GM18907 (cell line): ENCODE measurements around the gene ANLN.

Source experiments
- ATAC-seq: cut with Tn5 transposase; IDR thresholded peaks from one replicate; pipeline ENCODE4 v1.9.1; 2021; ENCODE audit warnings: mild to moderate bottlenecking, moderate library complexity; ENCODE audit not compliant: unreplicated experiment

Gene ANLN

GRCh38 chr7:36409180-36409579 is 19.5 kb downstream of the ANLN start:
- ATAC-seq: no peak

DNA sequence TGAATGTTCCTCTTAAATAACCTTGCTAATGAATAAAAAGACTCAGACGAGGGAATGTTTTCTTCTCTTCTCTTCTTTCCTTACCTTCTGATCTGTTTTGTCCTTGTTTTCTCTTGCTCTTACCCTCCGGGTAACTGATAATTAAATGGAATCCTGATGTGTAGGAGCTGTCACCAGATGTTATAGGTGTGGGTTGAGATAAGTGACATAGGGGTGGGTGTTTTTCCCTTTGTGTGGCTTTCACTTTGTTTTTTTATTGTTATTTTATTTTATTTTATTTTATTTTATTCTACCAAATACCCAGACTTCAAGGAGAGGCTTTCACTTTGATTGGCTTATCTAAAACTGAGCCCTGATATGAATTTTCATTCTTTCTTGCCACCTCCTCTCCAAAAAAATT is 25.5 kb downstream of the ANLN start:
- no peak for ATAC-seq

DNA sequence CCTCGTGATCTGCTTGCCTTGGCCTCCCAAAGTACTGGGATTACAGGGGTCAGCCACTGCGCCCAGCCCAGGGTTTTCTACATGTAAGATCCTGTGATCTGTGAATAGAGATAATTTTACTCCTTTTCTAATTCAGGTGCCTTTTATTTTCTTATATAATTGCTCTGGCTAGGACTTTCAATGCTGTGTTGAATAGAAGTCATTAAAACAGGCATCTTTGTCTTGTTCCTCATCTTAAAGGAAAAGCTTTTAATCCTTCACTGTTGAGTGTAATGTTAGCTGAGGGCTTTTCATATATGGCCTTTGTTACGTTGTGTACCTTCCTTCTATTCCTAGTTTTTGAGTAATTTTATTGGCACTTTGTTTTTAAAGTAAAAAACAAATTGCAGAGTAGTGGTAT is 26.6 kb downstream of the ANLN start:
- no peak for ATAC-seq

DNA sequence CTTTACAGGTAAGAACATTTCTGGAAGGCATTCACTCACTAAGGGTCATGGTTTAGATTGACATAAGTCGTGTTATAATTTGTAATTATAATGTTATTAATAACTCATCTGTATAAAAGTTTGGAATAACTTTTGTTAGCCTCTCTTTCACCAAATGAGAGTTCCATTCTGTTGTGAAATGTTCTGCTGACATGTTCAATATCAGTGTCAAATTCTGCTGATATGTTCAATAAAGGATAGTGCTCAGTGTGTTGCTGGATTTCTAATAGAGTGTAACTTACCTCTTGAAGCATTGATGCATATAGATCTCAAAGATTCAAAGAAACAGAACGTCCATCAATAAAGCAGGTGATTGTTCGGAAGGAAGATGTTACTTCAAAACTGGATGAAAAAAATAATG is 30.6 kb downstream of the ANLN start:
- ATAC-seq: no peak

GRCh38 chr7:36422072-36422471 is 32.4 kb downstream of the ANLN start:
- ATAC-seq: no peak

GRCh38 chr7:36423633-36424032 is 34.0 kb downstream of the ANLN start:
- ATAC-seq: no peak

DNA sequence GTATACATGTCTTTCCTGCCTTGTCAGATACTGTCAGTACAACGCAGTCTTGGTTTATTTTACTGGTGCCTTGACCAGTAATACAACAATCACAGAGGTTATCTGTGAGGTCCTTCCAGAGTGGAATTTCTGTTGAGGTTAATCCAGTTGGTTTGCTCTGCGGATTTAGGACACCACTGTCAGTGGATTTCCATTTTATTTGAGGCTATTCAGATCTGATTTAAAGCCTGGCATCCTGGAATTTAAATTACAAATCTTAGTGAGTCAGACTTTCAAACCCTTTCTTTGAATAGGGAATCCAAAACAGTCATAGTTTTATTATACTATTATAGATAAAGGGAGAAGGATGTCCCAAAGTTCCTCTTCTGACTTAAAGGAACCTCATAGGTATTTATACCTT is 40.5 kb downstream of the ANLN start:
- ATAC-seq: no peak

GRCh38 chr7:36430881-36431280 is 41.2 kb downstream of the ANLN start:
- ATAC-seq: no peak

- no peak for ATAC-seq
Measured at GRCh38 chr7:36438211-36438610, 48.5 kb downstream of the ANLN start.

- no peak for ATAC-seq
Measured at GRCh38 chr7:36439624-36440023, 50.0 kb downstream of the ANLN start.

- ATAC-seq: no peak
Measured at GRCh38 chr7:36440880-36441279, 51.2 kb downstream of the ANLN start.

DNA sequence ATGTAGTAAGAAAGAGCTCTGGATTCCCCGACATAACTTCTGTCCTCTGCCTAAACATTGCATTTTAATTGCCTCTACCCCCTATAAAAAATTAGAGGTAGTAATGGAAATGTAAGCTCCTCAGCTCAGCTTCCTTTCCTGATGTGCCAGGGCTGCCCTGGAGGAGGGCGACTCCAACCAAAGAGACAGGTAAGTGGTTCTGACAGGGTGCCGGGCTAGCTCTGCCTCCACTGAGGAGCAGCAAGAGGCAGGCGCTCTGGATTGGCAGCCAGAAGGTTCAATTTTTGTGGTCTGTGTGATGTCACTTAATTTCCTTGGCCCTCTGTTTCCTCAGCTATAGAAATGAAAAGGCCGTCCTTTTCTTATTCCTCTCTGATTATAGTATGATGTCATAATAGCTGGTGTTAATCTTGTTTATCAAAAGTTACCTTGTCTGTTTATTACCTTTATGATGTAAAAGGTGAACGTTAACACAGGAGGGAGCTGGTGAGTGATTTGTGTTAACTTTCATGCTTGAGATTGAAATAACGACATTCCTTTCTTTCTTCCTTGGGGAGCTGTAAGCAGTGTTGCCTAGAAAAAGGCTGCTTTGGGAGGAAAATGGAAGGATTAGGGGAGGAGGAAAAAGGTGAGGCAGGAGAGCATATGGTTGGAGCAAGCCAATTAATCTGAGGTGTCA is 51.8 kb downstream of the ANLN start:
- ATAC-seq: no peak

GRCh38 chr7:36448781-36449379 is 59.2 kb downstream of the ANLN start:
- ATAC-seq: no peak

DNA sequence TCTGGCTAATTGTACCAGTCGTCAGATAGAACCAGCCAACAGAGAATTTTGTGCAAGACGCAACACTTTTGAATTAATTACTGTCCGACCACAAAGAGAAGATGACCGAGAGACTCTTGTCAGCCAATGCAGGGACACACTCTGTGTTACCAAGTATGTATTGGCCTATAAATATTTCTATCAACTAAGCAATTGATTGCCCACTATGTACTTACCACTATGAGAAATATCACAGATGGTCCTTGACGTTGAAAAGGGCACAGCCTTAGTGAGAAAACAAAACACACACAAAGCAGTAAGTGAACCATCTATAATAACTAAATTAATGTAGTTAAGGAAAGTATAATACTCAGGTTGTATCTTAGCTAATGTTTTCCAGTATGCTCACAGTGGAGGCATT is 60.0 kb downstream of the ANLN start:
- no peak for ATAC-seq

- no peak for ATAC-seq
Measured at GRCh38 chr7:36453769-36454168, 64.1 kb downstream of the ANLN start.

DNA sequence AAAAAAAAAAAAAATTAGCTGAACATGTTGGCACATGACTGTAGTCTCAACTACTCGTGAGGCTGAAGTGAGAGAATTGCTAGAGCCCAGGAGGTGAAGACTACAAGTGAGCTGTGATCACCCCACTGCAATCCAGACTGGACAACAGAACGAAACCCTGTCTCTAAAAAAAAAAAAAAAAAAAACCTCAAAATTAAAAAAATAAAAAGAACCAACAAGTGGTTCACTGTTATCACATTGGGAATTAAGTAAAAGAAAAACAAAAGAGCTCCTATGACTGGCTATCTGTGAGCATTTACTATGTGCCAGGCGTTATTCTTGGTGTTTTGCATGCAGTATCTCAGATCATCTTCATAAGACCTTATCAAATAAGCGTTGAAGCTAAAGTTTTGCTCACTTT is 66.0 kb downstream of the ANLN start:
- no peak for ATAC-seq

DNA sequence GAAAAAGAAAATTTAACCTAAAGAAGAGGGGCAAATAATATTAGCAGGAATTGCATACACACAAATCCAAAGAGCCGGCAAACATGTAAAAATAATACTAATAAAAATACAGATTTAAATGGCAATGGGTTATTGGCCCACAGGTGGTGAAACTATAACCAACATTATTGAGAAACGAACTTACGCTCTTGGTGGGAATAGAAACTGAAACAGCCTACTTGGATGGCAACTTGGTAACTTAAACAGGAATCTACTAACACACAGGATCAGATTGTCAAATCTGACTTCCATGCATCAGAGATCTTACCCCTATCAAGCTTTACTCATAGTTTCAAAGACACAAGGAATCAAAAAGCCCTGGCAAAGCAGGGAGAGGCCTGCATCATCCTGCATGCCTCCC is 66.5 kb downstream of the ANLN start:
- ATAC-seq: no peak

DNA sequence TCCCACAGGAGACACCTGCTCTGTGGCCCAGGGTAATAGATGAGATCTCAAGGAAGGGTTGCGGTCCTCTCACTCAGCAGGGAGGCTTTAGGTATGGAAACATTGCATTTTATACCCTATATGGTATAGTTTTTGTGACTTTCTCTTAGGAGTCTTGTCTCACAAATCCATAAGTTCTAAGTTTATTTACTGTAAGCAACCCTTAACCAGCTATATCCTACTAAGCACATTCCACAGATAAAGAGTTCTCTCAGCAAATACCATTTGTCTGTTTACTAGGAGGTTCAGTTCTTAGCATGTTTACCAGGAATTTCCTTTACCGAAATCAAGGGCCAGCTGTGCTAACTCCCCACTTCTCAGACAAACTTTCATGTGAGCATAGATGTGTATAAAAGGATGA is 66.9 kb downstream of the ANLN start:
- ATAC-seq: no peak

DNA sequence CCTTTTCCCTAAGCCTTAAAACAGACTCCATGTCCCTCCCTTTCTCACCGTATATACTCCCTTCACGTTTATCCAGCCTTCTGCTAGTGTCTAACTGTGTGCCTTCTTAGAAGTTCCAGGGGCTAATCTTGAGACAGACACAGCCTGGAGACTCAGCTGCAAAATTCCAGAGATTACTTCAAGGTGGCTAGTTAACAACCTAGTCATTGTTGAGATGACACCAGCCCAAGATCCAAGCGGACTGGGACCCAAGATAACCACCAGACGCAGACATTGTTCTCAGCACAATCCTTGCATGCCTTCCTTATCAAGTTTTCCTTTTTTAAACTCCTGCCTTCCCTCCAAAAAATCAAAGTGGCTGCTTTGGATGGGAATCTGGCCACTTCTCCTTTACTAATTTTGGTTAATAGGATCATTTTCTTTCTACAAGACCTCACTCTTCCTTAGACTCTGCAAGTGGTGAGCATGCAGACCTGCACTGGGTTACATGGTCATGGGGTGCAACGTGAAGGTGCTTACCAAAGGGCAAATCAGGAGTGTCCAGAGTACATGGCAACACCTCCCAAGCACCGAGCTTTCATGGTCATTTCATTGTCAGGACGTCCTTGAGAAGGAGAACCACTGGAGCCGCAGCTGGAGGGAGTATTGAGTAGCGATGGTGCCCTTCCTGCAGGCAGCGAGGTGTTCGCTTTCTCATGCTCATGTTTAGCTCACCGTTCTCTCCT is 69.7 kb downstream of the ANLN start:
- no peak for ATAC-seq

DNA sequence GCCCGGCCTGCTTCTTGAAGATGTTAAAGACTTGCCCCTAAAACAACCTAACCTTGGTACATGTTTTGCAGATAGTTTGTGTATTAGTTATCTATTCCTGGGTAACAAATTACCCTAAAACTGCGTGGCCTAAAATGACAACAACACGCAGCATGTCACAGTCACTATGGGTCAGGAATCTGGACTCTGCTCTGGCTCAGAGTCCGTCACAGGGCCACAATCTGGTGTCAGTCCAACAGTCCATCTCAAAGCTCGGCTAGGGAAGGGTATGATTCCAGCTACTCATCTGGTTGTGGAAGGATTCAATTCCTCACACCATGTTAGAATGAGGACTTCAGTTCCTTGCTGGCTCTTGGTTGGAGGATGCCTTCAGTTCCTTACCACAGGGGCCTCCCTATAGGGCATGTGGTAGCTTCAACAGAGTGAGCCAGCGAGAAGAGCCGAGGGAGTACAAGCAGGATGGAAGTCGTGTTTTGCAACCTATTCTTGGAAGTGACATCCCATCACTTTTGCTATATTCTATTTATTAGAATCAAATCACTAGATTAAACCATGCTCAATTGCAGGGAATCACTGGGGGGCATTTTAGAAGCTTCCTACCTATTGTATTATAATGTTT is 71.3 kb downstream of the ANLN start:
- ATAC-seq: no peak

GRCh38 chr7:36462551-36463137 is 73.0 kb downstream of the ANLN start:
- no peak for ATAC-seq

GRCh38 chr7:36464271-36464670 is 74.6 kb downstream of the ANLN start:
- ATAC-seq: no peak
